GM23338 (cell line): Measurements from ENCODE around the gene CDK14.

Source experiments
- CREB1 ChIP-seq: fragments of 250-450 bp; sonication (Bioruptor Pico); IDR thresholded peaks from 2 replicates; pipeline ENCODE4 v1.5.0; 2020; ENCODE audit warnings: low read depth, mild to moderate bottlenecking, moderate library complexity
- EZH2 ChIP-seq: fragments of 200-600 bp; sonication (generic); IDR thresholded peaks from one replicate; pipeline ENCODE4 v1.8.0; 2017; ENCODE audit warnings: antibody characterized with exemption, mild to moderate bottlenecking, low read depth; ENCODE audit not compliant: unreplicated experiment
- EZH2phosphoT487 ChIP-seq: fragments of 200-600 bp; sonication (generic); IDR thresholded peaks from one replicate; pipeline ENCODE4 v1.8.1; 2018; ENCODE audit warnings: antibody characterized with exemption; ENCODE audit not compliant: unreplicated experiment
- NANOG ChIP-seq: IDR thresholded peaks from 2 replicates; pipeline ENCODE4 v1.6.1; 2016; ENCODE audit warnings: antibody characterized with exemption, borderline replicate concordance
- POLR2AphosphoS5 ChIP-seq: IDR thresholded peaks from 2 replicates; pipeline ENCODE4 v1.6.1; 2016; ENCODE audit warnings: antibody characterized with exemption, low read depth
- ZNF114 ChIP-seq: fragments of 250-450 bp; sonication (Bioruptor Pico); IDR thresholded peaks from 2 replicates; pipeline ENCODE4 v1.5.0; 2020; ENCODE audit warnings: mild to moderate bottlenecking, moderate library complexity
- TF ChIP-seq, protein P1 (sequence below), 2 experiments: fragments of 200-600 bp in 1 of 2; sonication (generic) in 1 of 2; conservative IDR thresholded peaks; 2 replicates each; pipeline versions ENCODE4 v1.5.1 to v1.6.1; 2016 to 2017; ENCODE audit warnings: antibody characterized with exemption in 2 of 2, low read depth in 2 of 2, mild to moderate bottlenecking in 2 of 2, moderate library complexity in 1 of 2
- TF ChIP-seq, protein P2 (sequence below): IDR thresholded peaks from one replicate; pipeline ENCODE4 v1.6.1; 2018; ENCODE audit warnings: antibody characterized with exemption; ENCODE audit not compliant: unreplicated experiment

DNA sequence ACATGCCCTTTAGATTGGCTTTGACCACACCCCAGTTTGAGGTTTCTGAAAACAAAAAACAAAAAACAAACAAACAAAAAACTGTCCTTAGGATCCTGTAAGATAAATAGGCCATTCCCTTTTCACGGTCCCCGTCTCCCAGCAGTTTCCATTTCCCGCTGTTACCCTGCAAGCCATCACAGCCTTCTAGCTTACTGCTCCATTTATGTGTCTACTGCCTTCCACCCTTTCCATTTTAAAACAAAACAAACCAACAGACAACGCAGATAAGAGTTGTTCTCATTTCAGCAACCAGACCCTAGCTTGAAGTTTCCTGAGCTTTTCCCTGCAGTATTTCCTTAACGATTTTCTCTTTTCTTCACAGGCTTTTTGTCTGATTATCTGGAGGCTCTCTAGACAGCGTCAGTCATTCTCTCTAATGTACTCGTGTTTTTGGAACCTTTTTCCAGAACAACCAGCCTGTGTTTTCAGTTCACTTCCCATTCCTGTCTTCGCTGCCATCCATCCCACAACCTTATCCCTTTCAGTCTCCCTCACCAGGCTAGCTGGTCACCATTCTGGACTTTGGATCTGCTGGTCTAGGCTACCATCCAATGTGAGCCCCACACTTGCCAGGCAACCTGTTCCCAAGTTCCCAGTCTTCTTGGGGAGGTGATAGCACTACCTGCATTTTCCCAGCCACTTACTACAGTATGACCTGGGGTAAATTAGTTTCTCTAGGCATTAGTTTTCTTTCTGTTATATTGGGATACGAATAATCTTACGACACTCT, 350.8 kb downstream of the CDK14 start:
- TF ChIP-seq, protein P1, sequence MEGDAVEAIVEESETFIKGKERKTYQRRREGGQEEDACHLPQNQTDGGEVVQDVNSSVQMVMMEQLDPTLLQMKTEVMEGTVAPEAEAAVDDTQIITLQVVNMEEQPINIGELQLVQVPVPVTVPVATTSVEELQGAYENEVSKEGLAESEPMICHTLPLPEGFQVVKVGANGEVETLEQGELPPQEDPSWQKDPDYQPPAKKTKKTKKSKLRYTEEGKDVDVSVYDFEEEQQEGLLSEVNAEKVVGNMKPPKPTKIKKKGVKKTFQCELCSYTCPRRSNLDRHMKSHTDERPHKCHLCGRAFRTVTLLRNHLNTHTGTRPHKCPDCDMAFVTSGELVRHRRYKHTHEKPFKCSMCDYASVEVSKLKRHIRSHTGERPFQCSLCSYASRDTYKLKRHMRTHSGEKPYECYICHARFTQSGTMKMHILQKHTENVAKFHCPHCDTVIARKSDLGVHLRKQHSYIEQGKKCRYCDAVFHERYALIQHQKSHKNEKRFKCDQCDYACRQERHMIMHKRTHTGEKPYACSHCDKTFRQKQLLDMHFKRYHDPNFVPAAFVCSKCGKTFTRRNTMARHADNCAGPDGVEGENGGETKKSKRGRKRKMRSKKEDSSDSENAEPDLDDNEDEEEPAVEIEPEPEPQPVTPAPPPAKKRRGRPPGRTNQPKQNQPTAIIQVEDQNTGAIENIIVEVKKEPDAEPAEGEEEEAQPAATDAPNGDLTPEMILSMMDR (conservative IDR thresholded peaks at IDR 0.05; ENCODE audit: low read depth in 2 of 2) = no peak
- TF ChIP-seq EZH2phosphoT487 (no peak), EZH2 (no peak), ZNF114 (CRISPR knock-in tag) (no peak), POLR2AphosphoS5 (no peak), NANOG (no peak), CREB1 (CRISPR knock-in tag) (no peak)
- TF ChIP-seq, protein P2, sequence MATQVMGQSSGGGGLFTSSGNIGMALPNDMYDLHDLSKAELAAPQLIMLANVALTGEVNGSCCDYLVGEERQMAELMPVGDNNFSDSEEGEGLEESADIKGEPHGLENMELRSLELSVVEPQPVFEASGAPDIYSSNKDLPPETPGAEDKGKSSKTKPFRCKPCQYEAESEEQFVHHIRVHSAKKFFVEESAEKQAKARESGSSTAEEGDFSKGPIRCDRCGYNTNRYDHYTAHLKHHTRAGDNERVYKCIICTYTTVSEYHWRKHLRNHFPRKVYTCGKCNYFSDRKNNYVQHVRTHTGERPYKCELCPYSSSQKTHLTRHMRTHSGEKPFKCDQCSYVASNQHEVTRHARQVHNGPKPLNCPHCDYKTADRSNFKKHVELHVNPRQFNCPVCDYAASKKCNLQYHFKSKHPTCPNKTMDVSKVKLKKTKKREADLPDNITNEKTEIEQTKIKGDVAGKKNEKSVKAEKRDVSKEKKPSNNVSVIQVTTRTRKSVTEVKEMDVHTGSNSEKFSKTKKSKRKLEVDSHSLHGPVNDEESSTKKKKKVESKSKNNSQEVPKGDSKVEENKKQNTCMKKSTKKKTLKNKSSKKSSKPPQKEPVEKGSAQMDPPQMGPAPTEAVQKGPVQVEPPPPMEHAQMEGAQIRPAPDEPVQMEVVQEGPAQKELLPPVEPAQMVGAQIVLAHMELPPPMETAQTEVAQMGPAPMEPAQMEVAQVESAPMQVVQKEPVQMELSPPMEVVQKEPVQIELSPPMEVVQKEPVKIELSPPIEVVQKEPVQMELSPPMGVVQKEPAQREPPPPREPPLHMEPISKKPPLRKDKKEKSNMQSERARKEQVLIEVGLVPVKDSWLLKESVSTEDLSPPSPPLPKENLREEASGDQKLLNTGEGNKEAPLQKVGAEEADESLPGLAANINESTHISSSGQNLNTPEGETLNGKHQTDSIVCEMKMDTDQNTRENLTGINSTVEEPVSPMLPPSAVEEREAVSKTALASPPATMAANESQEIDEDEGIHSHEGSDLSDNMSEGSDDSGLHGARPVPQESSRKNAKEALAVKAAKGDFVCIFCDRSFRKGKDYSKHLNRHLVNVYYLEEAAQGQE = no peak
